Thymus (tissue), 11 donors: ENCODE data around the gene FNBP1. TPM values are rescaled to one million over a fixed set of nuclear protein-coding genes. Genes with fewer than 3 reads are reported as not detected.
"Not testable (repeated sequence)": the region's sequence is repeated elsewhere in the genome, so short reads cannot be mapped to it uniquely, and the experiment has no call there.

ENCODE experiments used
- DNase-seq, 9 donors: peaks; one replicate each; pipeline ENCODE4 v3.0.0-alpha.2; 2013; ENCODE audit warnings: low spot score in 9 of 9, low read depth in 6 of 9, missing footprints in 1 of 9
- H3K27ac ChIP-seq, 2 donors: one replicate each; pipeline ENCODE4 v1.5.1; 2013; ENCODE audit warnings: control low read depth in 1 of 2, low read depth in 1 of 2, low read length in 1 of 2, mild to moderate bottlenecking in 1 of 2, moderate library complexity in 1 of 2
- H3K27me3 ChIP-seq, 2 donors: one replicate each; pipeline ENCODE4 v1.5.1; 2013; ENCODE audit warnings: low read length in 1 of 2; ENCODE audit not compliant: control insufficient read depth in 2 of 2, insufficient read depth in 1 of 2
- H3K36me3 ChIP-seq, 2 donors: one replicate each; pipeline ENCODE4 v1.5.1; 2013; ENCODE audit warnings: low read length in 1 of 2, mild to moderate bottlenecking in 1 of 2, moderate library complexity in 1 of 2; ENCODE audit not compliant: control insufficient read depth in 2 of 2, insufficient read depth in 2 of 2
- H3K4me1 ChIP-seq, 2 donors: one replicate each; pipeline ENCODE4 v1.5.1; 2013; ENCODE audit warnings: low read length in 2 of 2; ENCODE audit not compliant: control insufficient read depth in 2 of 2, insufficient read depth in 2 of 2
- H3K4me3 ChIP-seq, 2 donors: one replicate each; pipeline ENCODE4 v1.5.1; 2013; ENCODE audit warnings: low read length in 2 of 2, control low read depth in 1 of 2, mild to moderate bottlenecking in 1 of 2
- H3K9me3 ChIP-seq, 2 donors: one replicate each; pipeline ENCODE4 v1.5.1; 2013; ENCODE audit warnings: low read length in 1 of 2, mild to moderate bottlenecking in 1 of 2; ENCODE audit not compliant: control insufficient read depth in 2 of 2, insufficient read depth in 1 of 2
- WGBS: extraction: QIAGEN DNeasy Blood & Tissue Kit; methylation state at CpG from one replicate; pipeline ENCODE4 v1.1.7; 2013; 5-methylcytosine and 5-hydroxymethylcytosine counted together
- polyA plus RNA-seq: library from polyadenylated mRNA; stranded (reverse); fragments of 200-250 nt; gene quantifications from one replicate; pipeline ENCODE4 v1.2.3, GENCODE V29; 2013
- total RNA-seq: library from RNA; stranded (reverse); fragments of 120-200 nt; gene quantifications from one replicate; pipeline ENCODE4 v1.2.4, GENCODE V29; 2013
- donor health status: healthy.

FNBP1 gene
- total and polyA plus RNA-seq, 2 donors = 79.6 to 82.8 TPM

GRCh38 chr9:129944506-129945116 lies 98.4 kb downstream of the FNBP1 start:
- Histone ChIP-seq H3K27me3 (no peaks in the 10 kb centered on the region), H3K4me3 (no peak overlapping the region), H3K36me3 (peaks cover 34 to 56% of the 10 kb centered on the region in 2 donors), H3K9me3 (peaks cover 4 to 27% of the 10 kb centered on the region in 2 donors), H3K4me1 (peaks cover 5 to 23% of the 10 kb centered on the region in 2 donors), H3K27ac (peak overlapping the region; percentile 80 to 84)
- DNase-seq = peak in 5 of 9 donors; percentile 27 to 77 (median 50)
- WGBS = 64% methylated on average over 5 of the region's 5 CpGs

- Histone ChIP-seq H3K36me3 (peaks cover 33 to 63% of the 10 kb centered on the region in 2 donors), H3K4me3 (no peak overlapping the region), H3K9me3 (peaks cover 4 to 27% of the 10 kb centered on the region in 2 donors), H3K27me3 (no peaks in the 10 kb centered on the region), H3K27ac (peak overlapping the region in 1 of 2 donors; percentile 72), H3K4me1 (peaks cover 2 to 12% of the 10 kb centered on the region in 2 donors)
- DNase-seq = no peak
- WGBS = 96% methylated on average over 2 of the region's 2 CpGs
Measured at GRCh38 chr9:129939431-129939830, 103.6 kb downstream of the FNBP1 start.

- peaks cover 2 to 9% of the 10 kb centered on the region in 2 donors for H3K4me1 ChIP-seq
- peaks cover 26 to 57% of the 10 kb centered on the region in 2 donors for H3K36me3 ChIP-seq
- H3K4me3 ChIP-seq = no peak overlapping the region
- no peak overlapping the region for H3K27ac ChIP-seq
- peaks cover 4 to 23% of the 10 kb centered on the region in 2 donors for H3K9me3 ChIP-seq
- H3K27me3 ChIP-seq = no peaks in the 10 kb centered on the region
- WGBS = 62% methylated on average over 2 of the region's 2 CpGs
- DNase-seq = no peak
Measured at GRCh38 chr9:129938291-129938979, 104.6 kb downstream of the FNBP1 start.

GRCh38 chr9:129937879-129938278 lies 105.1 kb downstream of the FNBP1 start:
- H3K9me3 ChIP-seq = peaks cover 4 to 19% of the 10 kb centered on the region in 2 donors
- not testable (repeated sequence) for H3K27ac ChIP-seq, H3K4me3 ChIP-seq, DNase-seq, H3K27me3 ChIP-seq
- peaks cover 21 to 57% of the 10 kb centered on the region in 2 donors for H3K36me3 ChIP-seq
- 95% methylated on average over 5 of the region's 5 CpGs for WGBS
- peaks cover 7 to 12% of the 10 kb centered on the region in 2 donors for H3K4me1 ChIP-seq

- Histone ChIP-seq H3K4me1 (peaks cover 14 to 20% of the 10 kb centered on the region in 2 donors), H3K36me3 (peaks cover 16 to 47% of the 10 kb centered on the region in 2 donors)
Measured at GRCh38 chr9:129936222-129936621, 106.8 kb downstream of the FNBP1 start.

GRCh38 chr9:129934780-129935179 lies 108.2 kb downstream of the FNBP1 start:
- no peak overlapping the region for H3K27ac ChIP-seq
- no peaks in the 10 kb centered on the region for H3K27me3 ChIP-seq
- 96% methylated on average over 5 of the region's 5 CpGs for WGBS
- no peak for DNase-seq
- H3K4me1 ChIP-seq = peaks cover 19 to 22% of the 10 kb centered on the region in 2 donors
- H3K4me3 ChIP-seq = no peak overlapping the region
- no peaks in the 10 kb centered on the region for H3K9me3 ChIP-seq
- H3K36me3 ChIP-seq = peaks cover 18 to 52% of the 10 kb centered on the region in 2 donors

More at GRCh38 chr9:129936222-129936621, 106.8 kb downstream of the FNBP1 start:
- DNase-seq = no peak
- Histone ChIP-seq H3K4me3 (no peak overlapping the region), H3K27me3 (no peaks in the 10 kb centered on the region), H3K27ac (peak overlapping the region in 1 of 2 donors; percentile 21), H3K9me3 (peaks cover 0 to 3% of the 10 kb centered on the region in 2 donors)
- 79% methylated on average over 5 of the region's 5 CpGs for WGBS

GRCh38 chr9:129934041-129934591 lies 108.9 kb downstream of the FNBP1 start:
- H3K9me3 ChIP-seq = no peaks in the 10 kb centered on the region
- H3K4me3 ChIP-seq = no peak overlapping the region
- 80% methylated on average over 4 of the region's 4 CpGs for WGBS
- H3K4me1 ChIP-seq = peaks cover 19 to 21% of the 10 kb centered on the region in 2 donors
- DNase-seq = no peak
- H3K36me3 ChIP-seq = peaks cover 22 to 51% of the 10 kb centered on the region in 2 donors
- H3K27me3 ChIP-seq = no peaks in the 10 kb centered on the region
- H3K27ac ChIP-seq = no peak overlapping the region

- no peak for DNase-seq
- Histone ChIP-seq H3K4me3 (no peak overlapping the region), H3K4me1 (peaks cover 18 to 19% of the 10 kb centered on the region in 2 donors), H3K9me3 (no peaks in the 10 kb centered on the region), H3K27me3 (no peaks in the 10 kb centered on the region), H3K36me3 (peaks cover 26 to 57% of the 10 kb centered on the region in 2 donors), H3K27ac (peak overlapping the region in 1 of 2 donors; percentile 39)
- WGBS = 94% methylated on average over 8 of the region's 8 CpGs
Measured at GRCh38 chr9:129933185-129934040, 109.6 kb downstream of the FNBP1 start.
